ENCODE measurements around the gene ZNF609. TPM values are rescaled to one million over a fixed set of nuclear protein-coding genes. Genes with fewer than 3 reads are reported as not detected.

ZNF609 gene
- total RNA-seq, 1 experiment from 2014 or later: 9.9 TPM

- Histone ChIP-seq H2AFZ (ENCODE audit: low read length) (peak overlapping the region; percentile 74), H3K9ac (ENCODE audit: low read length) (peak overlapping the region; percentile 85), H3K27ac (ENCODE audit: low read length) (no peak overlapping the region), H3K9me3 (ENCODE audit: low read length) (no peaks in the 10 kb centered on the region), H3K4me3 (ENCODE audit: low read length) (peak overlapping the region; percentile 93), H3K27me3 (ENCODE audit: low read length) (no peaks in the 10 kb centered on the region), H3K79me2 (ENCODE audit: low read length) (peaks cover 43% of the 10 kb centered on the region), H4K20me1 (ENCODE audit: low read length) (peaks cover 10% of the 10 kb centered on the region; the same call in 1 of the 2 replicates), H3K4me1 (ENCODE audit: insufficient read depth, low read length) (peaks cover 32% of the 10 kb centered on the region), H3K4me2 (ENCODE audit: low read length) (peak overlapping the region; percentile 84), H3F3A (ENCODE audit: low read length, unreplicated experiment) (no peaks in the 10 kb centered on the region), H3K9me2 (replicated peaks; ENCODE audit: low read length) (no peaks in the 10 kb centered on the region), H3K36me3 (ENCODE audit: low read depth, low read length) (no peaks in the 10 kb centered on the region)
- no peak for TF ChIP-seq CTCF (conservative IDR thresholded peaks at IDR 0.05; ENCODE audit: low read depth, low read length)
- no peak for TF ChIP-seq EZH2 (IDR thresholded peaks at IDR 0.05; ENCODE audit: low read length, unreplicated experiment)
- no peak for TF ChIP-seq EZH2phosphoT487 (IDR thresholded peaks at IDR 0.05; ENCODE audit: borderline replicate concordance, low read length)
- TSS peak; percentile 92 for BruUV-seq (replicated peaks)
- no peak for DNase-seq
- intact Hi-C loops (cut with micrococcal nuclease): no loop called here
- ChIA-PET POLR2A (ENCODE audit: unreplicated experiment) (no interaction called here), CTCF (no interaction called here)
- ATAC-seq: no peak
These were observed 243.2 kb downstream of the ZNF609 start for GRCh38 chr15:64703632-64703959.

GRCh38 chr15:64705006-64705405 is 244.6 kb downstream of the ZNF609 start:
- POLR2A ChIA-PET (ENCODE audit: unreplicated experiment): no interaction called here
- no peaks in the 10 kb centered on the region for H3K27me3 ChIP-seq (ENCODE audit: low read length)
- peaks cover 29% of the 10 kb centered on the region for H3K79me2 ChIP-seq (ENCODE audit: low read length)
- no peaks in the 10 kb centered on the region for H3K9me3 ChIP-seq (ENCODE audit: low read length)
- peaks cover 2% of the 10 kb centered on the region; the same call in 1 of the 2 replicates for H4K20me1 ChIP-seq (ENCODE audit: low read length)
- H3K4me1 ChIP-seq (ENCODE audit: insufficient read depth, low read length): peaks cover 25% of the 10 kb centered on the region
- H3K9ac ChIP-seq (ENCODE audit: low read length): no peak overlapping the region
- BruUV-seq (replicated peaks): no TSS peak
- TF ChIP-seq EZH2phosphoT487 (IDR thresholded peaks at IDR 0.05; ENCODE audit: borderline replicate concordance, low read length): no peak
- no peak for TF ChIP-seq EZH2 (IDR thresholded peaks at IDR 0.05; ENCODE audit: low read length, unreplicated experiment)
- no peak for TF ChIP-seq CTCF (conservative IDR thresholded peaks at IDR 0.05; ENCODE audit: low read depth, low read length)
- no peak overlapping the region for H2AFZ ChIP-seq (ENCODE audit: low read length)
- ATAC-seq (no peak), DNase-seq (no peak)
- H3K36me3 ChIP-seq (ENCODE audit: low read depth, low read length): no peaks in the 10 kb centered on the region
- intact Hi-C loops (cut with micrococcal nuclease): no loop called here
- CTCF ChIA-PET: no interaction called here
- H3K4me2 ChIP-seq (ENCODE audit: low read length): no peak overlapping the region
- H3F3A ChIP-seq (ENCODE audit: low read length, unreplicated experiment): no peaks in the 10 kb centered on the region
- no peak overlapping the region for H3K27ac ChIP-seq (ENCODE audit: low read length)
- no peak overlapping the region for H3K4me3 ChIP-seq (ENCODE audit: low read length)
- no peaks in the 10 kb centered on the region for H3K9me2 ChIP-seq (replicated peaks; ENCODE audit: low read length)

- Histone ChIP-seq H4K20me1 (ENCODE audit: low read length) (no peaks in the 10 kb centered on the region), H3K9me3 (ENCODE audit: low read length) (no peaks in the 10 kb centered on the region), H3K4me3 (ENCODE audit: low read length) (no peak overlapping the region), H2AFZ (ENCODE audit: low read length) (no peak overlapping the region), H3K36me3 (ENCODE audit: low read depth, low read length) (no peaks in the 10 kb centered on the region), H3K4me1 (ENCODE audit: insufficient read depth, low read length) (peaks cover 14% of the 10 kb centered on the region), H3K9ac (ENCODE audit: low read length) (no peak overlapping the region), H3K4me2 (ENCODE audit: low read length) (no peak overlapping the region), H3F3A (ENCODE audit: low read length, unreplicated experiment) (no peaks in the 10 kb centered on the region), H3K79me2 (ENCODE audit: low read length) (peaks cover 16% of the 10 kb centered on the region), H3K27me3 (ENCODE audit: low read length) (no peaks in the 10 kb centered on the region), H3K9me2 (replicated peaks; ENCODE audit: low read length) (no peaks in the 10 kb centered on the region), H3K27ac (ENCODE audit: low read length) (no peak overlapping the region)
- intact Hi-C loops (cut with micrococcal nuclease): no loop called here
- no peak for ATAC-seq
- TF ChIP-seq CTCF (conservative IDR thresholded peaks at IDR 0.05; ENCODE audit: low read depth, low read length): no peak
- TF ChIP-seq EZH2 (IDR thresholded peaks at IDR 0.05; ENCODE audit: low read length, unreplicated experiment): no peak
- no peak for TF ChIP-seq EZH2phosphoT487 (IDR thresholded peaks at IDR 0.05; ENCODE audit: borderline replicate concordance, low read length)
- BruUV-seq (replicated peaks): no TSS peak
- CTCF ChIA-PET: no interaction called here
- POLR2A ChIA-PET (ENCODE audit: unreplicated experiment): no interaction called here
- no peak for DNase-seq
These were observed 245.9 kb downstream of the ZNF609 start for GRCh38 chr15:64706011-64706911.
